Caco-2 (cell line): ENCODE results near the gene NEUROG3. TPM values are rescaled to one million over a fixed set of nuclear protein-coding genes. Genes with fewer than 3 reads are reported as not detected.

Experiments used
- BruUV-seq: library from RNA; stranded (reverse); fragments of 400-500 nt; replicated peaks from 2 replicates; lab custom pipeline; 2021; lab: Mats Ljungman, UMichigan
- CTCF ChIA-PET: fragments of 300-600 bp; sonication (Branson Sonifier 250); formaldehyde crosslinking; loops from one replicate; lab custom pipeline; 2022; ENCODE audit warnings: antibody characterized with exemption; lab: Charles Lee
- POLR2A ChIA-PET: fragments of 300-600 bp; sonication (Branson Sonifier 250); formaldehyde crosslinking; loops from one replicate; lab custom pipeline; 2022; ENCODE audit warnings: antibody characterized with exemption; lab: Charles Lee
- DNase-seq, 2 experiments: peaks; one replicate each; pipeline versions ENCODE4 v3.0.0 to v3.0.0-alpha.2; 2020 to 2022
- H3K27me3 ChIP-seq: replicated peaks from 2 replicates; pipeline ENCODE4 v1.6.0; 2011; ENCODE audit warnings: low read length; ENCODE audit not compliant: control insufficient read depth, insufficient read depth
- H3K36me3 ChIP-seq: 2 replicates; pipeline ENCODE4 v1.5.1; 2011; ENCODE audit warnings: low read length; ENCODE audit not compliant: control insufficient read depth, insufficient read depth
- H3K4me1 ChIP-seq: fragments of 250-450 bp; sonication (Bioruptor Pico); 2 replicates; pipeline ENCODE4 v1.5.1; 2020; ENCODE audit warnings: mild to moderate bottlenecking
- H3K4me3 ChIP-seq: 2 replicates; pipeline ENCODE4 v1.5.1; 2011; ENCODE audit warnings: low read depth, mild to moderate bottlenecking, control low read depth, low read length
- H3K9me3 ChIP-seq: fragments of 250-450 bp; sonication (Bioruptor Pico); 2 replicates; pipeline ENCODE4 v1.5.1; 2020; ENCODE audit warnings: mild to moderate bottlenecking, moderate library complexity
- H3K27ac Mint-ChIP-seq: one replicate; pipeline ENCODE4 v1.8.0; 2022; ENCODE audit warnings: mixed read lengths; ENCODE audit not compliant: unreplicated experiment
- H3K27me3 Mint-ChIP-seq: one replicate; pipeline ENCODE4 v1.8.0; 2022; ENCODE audit warnings: mixed read lengths; ENCODE audit not compliant: insufficient read depth, unreplicated experiment
- H3K36me3 Mint-ChIP-seq: one replicate; pipeline ENCODE4 v1.8.0; 2022; ENCODE audit warnings: mild to moderate bottlenecking, mixed read lengths; ENCODE audit not compliant: insufficient read depth, unreplicated experiment
- H3K4me1 Mint-ChIP-seq: one replicate; pipeline ENCODE4 v1.8.0; 2022; ENCODE audit warnings: low read depth, mixed read lengths; ENCODE audit not compliant: unreplicated experiment
- H3K4me3 Mint-ChIP-seq: one replicate; pipeline ENCODE4 v1.8.0; 2022; ENCODE audit warnings: mild to moderate bottlenecking, moderate library complexity, mixed read lengths; ENCODE audit not compliant: unreplicated experiment
- H3K9me3 Mint-ChIP-seq: one replicate; pipeline ENCODE4 v1.8.0; 2022; ENCODE audit warnings: mixed read lengths; ENCODE audit not compliant: unreplicated experiment
- intact Hi-C: fragments of 100-400 bp; cut with micrococcal nuclease; formaldehyde crosslinking; loops from one replicate; pipeline ENCODE4 v1.10.0; 2022; ENCODE audit not compliant: unreplicated experiment
- total RNA-seq: library from RNA; stranded (reverse); gene quantifications from 2 replicates; pipeline ENCODE4 v1.2.3, GENCODE V29; 2022
- TF ChIP-seq, protein P1 (sequence below), 2 experiments: fragments of 200-600 bp in 1 of 2; IDR thresholded peaks; 1 replicate in 1 of 2; 2 replicates in 1 of 2; pipeline versions ENCODE4 v1.5.1 to v1.8.0; 2011 to 2022; ENCODE audit warnings: antibody characterized with exemption in 1 of 2, control low read depth in 1 of 2, inconsistent platforms in 1 of 2, low read depth in 1 of 2, low read length in 1 of 2, mild to moderate bottlenecking in 1 of 2, moderate library complexity in 1 of 2; ENCODE audit not compliant: insufficient read depth in 1 of 2, severe bottlenecking in 1 of 2, unreplicated experiment in 1 of 2

NEUROG3 gene
- total RNA-seq, 1 experiment from 2014 or later: not detected

DNA sequence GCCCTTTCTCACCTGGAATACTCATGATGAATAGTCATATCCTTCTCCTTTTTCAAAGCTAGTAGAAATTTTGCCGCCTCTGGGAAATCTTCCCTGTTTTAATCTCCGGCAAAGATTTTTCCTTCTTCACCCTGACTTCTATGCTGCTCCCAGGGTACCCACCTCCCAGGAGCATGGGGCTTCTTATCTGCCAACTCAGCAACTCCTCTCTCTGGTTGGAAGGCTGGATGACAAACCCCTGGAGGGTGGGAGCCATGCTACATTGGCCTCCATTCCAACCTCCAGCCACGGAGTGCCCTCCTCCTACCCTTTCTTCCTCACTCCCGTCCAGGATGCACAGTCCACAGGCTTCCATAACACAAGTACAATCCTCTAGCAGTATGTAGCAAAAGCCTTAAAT is 19.9 kb downstream of the NEUROG3 start:
- H3K4me3 Mint-ChIP-seq: no peak overlapping the region
- Histone ChIP-seq H3K4me1 (no peaks in the 10 kb centered on the region), H3K36me3 (no peaks in the 10 kb centered on the region), H3K4me3 (no peak overlapping the region), H3K27me3 (no peaks in the 10 kb centered on the region), H3K9me3 (peaks cover 29% of the 10 kb centered on the region)
- DNase-seq: no peak
- no peak overlapping the region for H3K27ac Mint-ChIP-seq
- CTCF ChIA-PET: interaction anchor here (0.6 kb wide), 1 partner anchor 83 kb away, joined by 3 read pairs; no protein-coding TSS in a partner anchor
- intact Hi-C loops: no loop called here
- H3K27me3 Mint-ChIP-seq: peaks cover 15% of the 10 kb centered on the region
- TF ChIP-seq, protein P1, sequence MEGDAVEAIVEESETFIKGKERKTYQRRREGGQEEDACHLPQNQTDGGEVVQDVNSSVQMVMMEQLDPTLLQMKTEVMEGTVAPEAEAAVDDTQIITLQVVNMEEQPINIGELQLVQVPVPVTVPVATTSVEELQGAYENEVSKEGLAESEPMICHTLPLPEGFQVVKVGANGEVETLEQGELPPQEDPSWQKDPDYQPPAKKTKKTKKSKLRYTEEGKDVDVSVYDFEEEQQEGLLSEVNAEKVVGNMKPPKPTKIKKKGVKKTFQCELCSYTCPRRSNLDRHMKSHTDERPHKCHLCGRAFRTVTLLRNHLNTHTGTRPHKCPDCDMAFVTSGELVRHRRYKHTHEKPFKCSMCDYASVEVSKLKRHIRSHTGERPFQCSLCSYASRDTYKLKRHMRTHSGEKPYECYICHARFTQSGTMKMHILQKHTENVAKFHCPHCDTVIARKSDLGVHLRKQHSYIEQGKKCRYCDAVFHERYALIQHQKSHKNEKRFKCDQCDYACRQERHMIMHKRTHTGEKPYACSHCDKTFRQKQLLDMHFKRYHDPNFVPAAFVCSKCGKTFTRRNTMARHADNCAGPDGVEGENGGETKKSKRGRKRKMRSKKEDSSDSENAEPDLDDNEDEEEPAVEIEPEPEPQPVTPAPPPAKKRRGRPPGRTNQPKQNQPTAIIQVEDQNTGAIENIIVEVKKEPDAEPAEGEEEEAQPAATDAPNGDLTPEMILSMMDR (IDR thresholded peaks at IDR 0.05; ENCODE audit: insufficient read depth in 1 of 2, low read depth in 1 of 2, low read length in 1 of 2, severe bottlenecking in 1 of 2, unreplicated experiment in 1 of 2): no peak
- no peaks in the 10 kb centered on the region for H3K36me3 Mint-ChIP-seq
- H3K9me3 Mint-ChIP-seq: peaks cover 24% of the 10 kb centered on the region
- POLR2A ChIA-PET: no interaction called here
- no TSS peak for BruUV-seq
- H3K4me1 Mint-ChIP-seq: no peaks in the 10 kb centered on the region

DNA sequence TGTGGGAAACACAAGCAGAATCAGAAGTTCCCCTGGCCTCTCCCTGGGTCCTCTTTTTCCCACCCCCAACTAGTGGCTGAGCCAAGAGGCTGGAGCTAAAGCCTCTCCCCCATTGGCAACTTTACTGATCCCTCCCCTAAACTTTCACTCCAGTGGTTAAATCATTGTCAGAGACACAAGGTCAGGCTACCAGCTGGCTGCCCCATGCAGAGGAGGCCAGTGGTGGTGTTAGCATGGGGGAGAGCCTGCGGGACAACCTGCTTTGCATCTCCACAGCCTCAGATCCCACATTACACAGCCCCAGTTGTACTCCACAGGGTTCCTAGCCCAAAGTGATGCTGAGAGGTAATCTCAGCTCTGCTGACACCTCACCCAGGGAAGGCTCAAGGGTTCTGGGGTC is 21.0 kb downstream of the NEUROG3 start:
- Mint-ChIP-seq H3K36me3 (no peaks in the 10 kb centered on the region), H3K27me3 (peaks cover 15% of the 10 kb centered on the region), H3K9me3 (peaks cover 30% of the 10 kb centered on the region), H3K4me3 (no peak overlapping the region), H3K27ac (no peak overlapping the region), H3K4me1 (no peaks in the 10 kb centered on the region)
- BruUV-seq: no TSS peak
- no peak for DNase-seq
- ChIA-PET CTCF (interaction anchor here (0.6 kb wide), 1 partner anchor 21 kb away, joined by 3 read pairs; no protein-coding TSS in a partner anchor), POLR2A (no interaction called here)
- intact Hi-C loops: no loop called here
- Histone ChIP-seq H3K4me3 (no peak overlapping the region), H3K9me3 (peaks cover 32% of the 10 kb centered on the region), H3K36me3 (no peaks in the 10 kb centered on the region), H3K27me3 (no peaks in the 10 kb centered on the region), H3K4me1 (no peaks in the 10 kb centered on the region)
- TF ChIP-seq, protein P1 (IDR thresholded peaks at IDR 0.05; ENCODE audit: insufficient read depth in 1 of 2, low read depth in 1 of 2, low read length in 1 of 2, severe bottlenecking in 1 of 2, unreplicated experiment in 1 of 2): no peak

DNA sequence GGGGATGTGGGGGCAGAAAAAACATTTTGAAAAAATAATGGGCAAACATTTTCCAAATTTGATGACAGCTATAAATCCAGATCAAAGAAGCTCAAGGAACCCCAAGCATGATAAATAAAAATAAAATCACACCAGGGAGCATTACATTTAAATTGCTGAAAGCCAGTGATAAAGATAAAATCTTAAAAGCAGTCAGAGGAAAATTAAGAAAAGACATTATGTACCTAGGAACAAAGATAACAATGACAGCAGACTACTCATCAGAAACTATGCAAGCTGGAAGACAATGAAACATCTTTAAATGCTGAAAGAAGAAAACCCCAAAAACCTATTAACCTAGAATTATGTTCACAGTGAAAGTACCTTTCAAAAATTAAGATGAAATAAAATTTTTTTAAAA is 23.3 kb downstream of the NEUROG3 start:
- H3K9me3 ChIP-seq: peaks cover 32% of the 10 kb centered on the region
- no peak for DNase-seq
- H3K4me1 ChIP-seq: no peaks in the 10 kb centered on the region
- Mint-ChIP-seq H3K36me3 (no peaks in the 10 kb centered on the region), H3K4me3 (no peak overlapping the region), H3K27me3 (peaks cover 11% of the 10 kb centered on the region), H3K4me1 (no peaks in the 10 kb centered on the region), H3K27ac (no peak overlapping the region), H3K9me3 (peaks cover 47% of the 10 kb centered on the region)
- TF ChIP-seq, protein P1 (IDR thresholded peaks at IDR 0.05; ENCODE audit: insufficient read depth in 1 of 2, low read depth in 1 of 2, low read length in 1 of 2, severe bottlenecking in 1 of 2, unreplicated experiment in 1 of 2): no peak
- ChIA-PET POLR2A (no interaction called here), CTCF (no interaction called here)
- no TSS peak for BruUV-seq
- H3K4me3 ChIP-seq: no peak overlapping the region
- intact Hi-C loops: no loop called here
- no peaks in the 10 kb centered on the region for H3K27me3 ChIP-seq
- H3K36me3 ChIP-seq: no peaks in the 10 kb centered on the region
